ENCODE data around the gene FOXN1.

DNA sequence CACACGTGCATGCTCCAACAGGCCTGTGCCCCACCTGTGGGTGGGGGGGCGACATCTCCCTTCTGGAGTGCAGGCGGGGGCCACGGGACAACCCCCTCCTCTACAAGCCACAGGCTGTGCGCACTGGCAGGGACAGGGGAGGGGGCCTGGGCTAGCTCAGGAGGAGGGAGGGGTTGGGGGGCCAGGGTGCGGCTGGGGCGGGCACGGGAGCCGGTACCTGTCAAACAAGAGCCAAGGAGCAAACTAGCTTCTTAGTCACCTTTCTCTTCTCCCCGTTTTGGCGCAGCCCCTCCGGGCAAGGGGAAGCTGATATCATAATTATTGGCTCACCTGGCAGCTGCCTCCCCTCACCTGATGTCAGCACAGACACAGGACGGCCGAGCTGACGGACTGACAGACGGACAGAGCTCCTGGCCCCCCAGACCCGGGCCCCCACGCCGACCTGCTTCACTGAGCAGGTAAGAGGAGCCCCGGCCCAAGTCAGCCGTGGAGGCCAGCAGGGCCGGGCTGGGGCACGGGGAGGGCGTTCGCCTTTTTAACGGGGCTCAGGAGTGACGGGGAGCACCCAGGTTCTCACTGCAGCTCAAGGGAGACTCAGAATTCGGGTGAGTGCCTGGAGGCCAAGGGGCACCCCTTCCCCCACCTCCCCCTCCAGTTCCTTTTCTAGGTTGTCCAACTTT, at the start of gene FOXN1:
- TF ChIP-seq, protein P1, sequence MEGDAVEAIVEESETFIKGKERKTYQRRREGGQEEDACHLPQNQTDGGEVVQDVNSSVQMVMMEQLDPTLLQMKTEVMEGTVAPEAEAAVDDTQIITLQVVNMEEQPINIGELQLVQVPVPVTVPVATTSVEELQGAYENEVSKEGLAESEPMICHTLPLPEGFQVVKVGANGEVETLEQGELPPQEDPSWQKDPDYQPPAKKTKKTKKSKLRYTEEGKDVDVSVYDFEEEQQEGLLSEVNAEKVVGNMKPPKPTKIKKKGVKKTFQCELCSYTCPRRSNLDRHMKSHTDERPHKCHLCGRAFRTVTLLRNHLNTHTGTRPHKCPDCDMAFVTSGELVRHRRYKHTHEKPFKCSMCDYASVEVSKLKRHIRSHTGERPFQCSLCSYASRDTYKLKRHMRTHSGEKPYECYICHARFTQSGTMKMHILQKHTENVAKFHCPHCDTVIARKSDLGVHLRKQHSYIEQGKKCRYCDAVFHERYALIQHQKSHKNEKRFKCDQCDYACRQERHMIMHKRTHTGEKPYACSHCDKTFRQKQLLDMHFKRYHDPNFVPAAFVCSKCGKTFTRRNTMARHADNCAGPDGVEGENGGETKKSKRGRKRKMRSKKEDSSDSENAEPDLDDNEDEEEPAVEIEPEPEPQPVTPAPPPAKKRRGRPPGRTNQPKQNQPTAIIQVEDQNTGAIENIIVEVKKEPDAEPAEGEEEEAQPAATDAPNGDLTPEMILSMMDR (IDR thresholded peaks at IDR 0.05), result no peak
- no peak for TF ChIP-seq EZH2 (IDR thresholded peaks at IDR 0.05)
- TF ChIP-seq EZH2phosphoT487 (IDR thresholded peaks at IDR 0.05), result no peak
